Lower leg skin (tissue), 4 donors: Measurements from ENCODE around the gene SUGCT. TPM values are rescaled to one million over a fixed set of nuclear protein-coding genes. Genes with fewer than 3 reads are reported as not detected.

ENCODE experiments used
- DNase-seq, 2 donors: peaks; one replicate each; pipeline ENCODE4 v3.0.0-alpha.2; 2019; ENCODE audit warnings: low spot score in 2 of 2
- H3K4me3 ChIP-seq: fragments of 200-600 bp; sonication (generic); 2 replicates; pipeline ENCODE4 v1.5.1; 2017; ENCODE audit warnings: mild to moderate bottlenecking, low read depth; ENCODE audit not compliant: poor library complexity, severe bottlenecking
- CTCF ChIP-seq, 3 donors: fragments of 450-650 bp; IDR thresholded peaks; one replicate each; pipeline ENCODE4 v1.5.1; 2016; ENCODE audit warnings: antibody characterized with exemption in 3 of 3, mild to moderate bottlenecking in 3 of 3, moderate library complexity in 2 of 3
- POLR2A ChIP-seq, 2 donors: fragments of 450-650 bp; IDR thresholded peaks; one replicate each; pipeline ENCODE4 v1.6.1; 2016 to 2017; ENCODE audit warnings: antibody characterized with exemption in 2 of 2, mild to moderate bottlenecking in 1 of 2, moderate library complexity in 1 of 2
- WGBS, 2 donors: methylation state at CpG; one replicate each; pipeline ENCODE4 v1.1.5; 2018; 5-methylcytosine and 5-hydroxymethylcytosine counted together
- intact Hi-C: fragments of 100-400 bp; cut with DNase I; formaldehyde crosslinking; loops from one replicate; pipeline ENCODE4 v1.15.0; 2023; ENCODE audit warnings: low total_unique reads
- total RNA-seq, 4 donors: library from RNA; depleted of rRNA; stranded (reverse); fragments of >200 nt; gene quantifications; one replicate each; pipeline ENCODE4 v1.1.0, GENCODE V29; 2016

SUGCT gene
- total RNA-seq, 4 donors from 2014 or later: 0.49 to 1.6 (median 0.59) TPM; not detected in 1

GRCh38 chr7:40763319-40764287 is 628.8 kb downstream of the SUGCT start:
- 73 to 84% methylated on average over 9 of the region's 9 CpGs for WGBS, 2 donors
- intact Hi-C loops: no loop called here
- DNase-seq: no peak
- TF ChIP-seq CTCF (IDR thresholded peaks at IDR 0.05): no peak
- TF ChIP-seq POLR2A (IDR thresholded peaks at IDR 0.05): no peak
- no peak overlapping the region for H3K4me3 ChIP-seq

GRCh38 chr7:40765639-40766038 is 630.8 kb downstream of the SUGCT start:
- 88 to 91% methylated on average over 3 of the region's 3 CpGs for WGBS, 2 donors
- no peak for DNase-seq
- intact Hi-C loops: no loop called here
- TF ChIP-seq CTCF (IDR thresholded peaks at IDR 0.05): no peak
- TF ChIP-seq POLR2A (IDR thresholded peaks at IDR 0.05): no peak
- H3K4me3 ChIP-seq: no peak overlapping the region

GRCh38 chr7:40772096-40772495 is 637.3 kb downstream of the SUGCT start:
- intact Hi-C loops: no loop called here
- DNase-seq: no peak
- TF ChIP-seq CTCF (IDR thresholded peaks at IDR 0.05) (no peak), POLR2A (IDR thresholded peaks at IDR 0.05) (no peak)
- 74 to 77% methylated on average over 3 of the region's 3 CpGs for WGBS, 2 donors
- H3K4me3 ChIP-seq: no peak overlapping the region

GRCh38 chr7:40773656-40774055 is 638.9 kb downstream of the SUGCT start:
- intact Hi-C loops: no loop called here

GRCh38 chr7:40775877-40776276 is 641.1 kb downstream of the SUGCT start:
- no peak overlapping the region for H3K4me3 ChIP-seq
- no peak for TF ChIP-seq CTCF (IDR thresholded peaks at IDR 0.05)
- no peak for TF ChIP-seq POLR2A (IDR thresholded peaks at IDR 0.05)
- no peak for DNase-seq
- WGBS, 2 donors: 94% methylated on average over 4 of the region's 4 CpGs
- intact Hi-C loops: no loop called here

More at GRCh38 chr7:40773656-40774055, 638.9 kb downstream of the SUGCT start:
- no peak for DNase-seq
- no peak for TF ChIP-seq POLR2A (IDR thresholded peaks at IDR 0.05)
- TF ChIP-seq CTCF (IDR thresholded peaks at IDR 0.05): no peak
- 63 to 70% methylated on average over 3 of the region's 3 CpGs for WGBS, 2 donors
- no peak overlapping the region for H3K4me3 ChIP-seq
